ENCODE measurements around the gene MIER2.
A peak's percentile ranks its signal among the peaks of the same experiment; 100 is the strongest.
"Not testable (repeated sequence)": the region's sequence is repeated elsewhere in the genome, so short reads cannot be mapped to it uniquely, and the experiment has no call there.

MIER2 gene

DNA sequence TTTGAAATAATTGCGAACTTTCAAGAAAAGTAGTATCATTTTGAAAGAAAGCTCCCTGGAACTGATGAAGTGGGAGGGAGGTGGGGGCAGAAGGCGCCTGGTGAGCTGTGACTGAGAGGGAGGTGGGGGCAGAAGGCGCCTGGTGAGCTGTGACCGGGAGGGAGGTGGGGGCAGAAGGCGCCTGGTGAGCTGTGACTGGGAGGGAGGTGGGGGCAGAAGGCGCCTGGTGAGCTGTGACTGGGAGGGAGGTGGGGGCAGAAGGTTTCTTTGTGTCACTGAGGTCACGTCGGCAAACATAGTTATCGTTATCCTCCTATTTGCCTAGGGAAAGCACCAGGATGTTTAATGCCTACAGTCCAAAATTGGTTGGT is 40.2 kb upstream of the MIER2 start:
- DNase-seq (ENCODE audit: insufficient read length, low spot score) (no peak), FAIRE-seq (no peak)
- TF ChIP-seq POLR2A (IDR thresholded peaks at IDR 0.05; ENCODE audit: low read depth, low read length), result no peak

DNA sequence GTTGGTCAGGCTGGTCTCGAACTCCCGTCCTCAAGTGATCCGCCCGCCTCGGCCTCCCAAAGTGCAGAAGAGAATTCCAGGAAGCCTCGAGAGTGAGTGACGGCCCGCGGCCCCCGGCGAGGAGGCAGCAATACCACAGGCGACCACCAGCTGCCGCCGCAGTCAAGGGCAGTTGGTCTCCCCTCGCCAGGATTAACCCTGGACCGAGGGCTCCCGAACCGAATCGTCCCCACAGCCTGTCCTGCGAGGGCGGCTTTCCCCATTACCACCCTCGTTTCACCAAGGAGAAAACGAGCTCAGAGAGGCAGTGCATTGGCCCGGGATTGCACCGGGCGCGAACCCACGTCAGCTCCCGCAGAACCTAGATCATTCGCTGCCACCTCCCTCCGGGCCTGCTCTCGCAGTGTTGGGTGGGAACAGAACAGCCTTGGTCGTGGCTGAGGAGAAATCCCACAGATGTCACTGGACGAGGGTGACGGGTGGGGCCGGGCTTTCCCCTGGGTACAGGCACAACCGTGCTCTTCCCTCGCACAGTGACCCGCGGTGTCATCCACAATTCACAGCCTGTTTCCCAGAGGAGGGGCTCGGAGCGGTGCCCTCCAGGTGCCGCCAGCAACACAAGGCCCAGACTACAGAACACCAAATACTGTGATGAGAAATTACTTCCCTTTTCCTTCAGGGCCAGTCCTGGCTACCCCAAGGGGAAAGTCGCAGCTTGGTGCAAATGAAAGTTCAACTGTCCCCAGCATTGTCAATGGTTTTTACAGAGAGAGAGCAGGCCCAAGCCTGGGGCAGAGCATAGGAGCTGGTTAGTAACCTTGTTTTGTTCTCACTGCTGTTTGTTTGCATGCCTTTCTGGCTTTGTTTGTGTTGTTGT is 39.6 kb upstream of the MIER2 start:
- no peak for FAIRE-seq
- no peak for DNase-seq (ENCODE audit: insufficient read length, low spot score)
- no peak for TF ChIP-seq POLR2A (IDR thresholded peaks at IDR 0.05; ENCODE audit: low read depth, low read length)

DNA sequence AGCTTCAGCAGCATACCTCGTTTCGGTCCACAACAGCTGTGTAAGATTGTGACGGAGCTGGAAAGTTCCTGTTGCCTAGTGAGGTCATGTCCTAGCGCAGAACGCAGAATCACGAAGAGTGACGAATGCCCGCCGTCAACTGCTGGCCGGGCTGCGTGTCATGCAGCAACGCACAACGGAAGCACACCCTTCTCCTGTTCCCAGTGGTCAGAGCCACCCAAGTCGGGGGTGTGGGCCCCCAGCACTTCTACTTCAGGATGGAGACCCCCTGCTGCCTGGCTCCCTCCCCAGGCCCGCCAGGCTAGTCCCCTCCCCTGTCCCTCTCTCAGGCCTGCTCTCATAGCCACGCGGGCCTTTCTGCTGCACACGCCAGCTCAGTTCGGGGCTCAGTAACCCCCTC is 38.4 kb upstream of the MIER2 start:
- no peak for DNase-seq (ENCODE audit: insufficient read length, low spot score)
- FAIRE-seq, result no peak
- TF ChIP-seq POLR2A (IDR thresholded peaks at IDR 0.05; ENCODE audit: low read depth, low read length), result no peak

DNA sequence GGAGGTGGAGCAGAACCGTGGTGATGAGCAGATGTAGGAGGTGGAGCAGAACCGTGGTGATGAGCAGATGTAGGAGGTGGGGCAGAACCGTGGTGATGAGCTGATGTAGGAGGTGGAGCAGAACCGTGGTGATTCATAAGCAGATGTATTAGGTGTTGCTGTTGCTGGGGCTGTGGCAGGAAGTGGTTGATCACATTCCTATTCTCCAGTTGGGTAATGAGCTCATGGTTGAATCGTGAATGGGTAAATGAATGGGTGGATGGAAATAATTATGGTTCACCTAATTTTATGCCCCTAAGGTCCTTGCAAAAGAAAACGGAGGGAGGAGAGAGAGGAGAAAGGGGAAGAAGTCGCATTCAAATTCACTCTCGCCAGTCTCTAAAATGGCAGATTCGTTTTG is 38.0 kb upstream of the MIER2 start:
- not testable (repeated sequence) for FAIRE-seq; DNase-seq (ENCODE audit: insufficient read length, low spot score)

DNA sequence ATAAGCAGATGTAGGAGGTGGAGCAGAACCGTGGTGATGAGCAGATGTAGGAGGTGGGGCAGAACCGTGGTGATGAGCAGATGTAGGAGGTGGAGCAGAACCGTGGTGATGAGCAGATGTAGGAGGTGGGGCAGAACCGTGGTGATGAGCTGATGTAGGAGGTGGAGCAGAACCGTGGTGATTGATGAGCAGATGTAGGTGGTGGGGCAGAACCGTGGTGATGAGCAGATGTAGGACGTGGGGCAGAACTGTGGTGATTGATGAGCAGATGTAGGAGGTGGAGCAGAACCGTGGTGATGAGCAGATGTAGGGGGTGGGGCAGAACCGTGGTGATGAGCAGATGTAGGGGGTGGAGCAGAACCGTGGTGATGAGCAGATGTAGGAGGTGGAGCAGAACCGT is 37.3 kb upstream of the MIER2 start:
- FAIRE-seq; DNase-seq (ENCODE audit: insufficient read length, low spot score): not testable (repeated sequence)

DNA sequence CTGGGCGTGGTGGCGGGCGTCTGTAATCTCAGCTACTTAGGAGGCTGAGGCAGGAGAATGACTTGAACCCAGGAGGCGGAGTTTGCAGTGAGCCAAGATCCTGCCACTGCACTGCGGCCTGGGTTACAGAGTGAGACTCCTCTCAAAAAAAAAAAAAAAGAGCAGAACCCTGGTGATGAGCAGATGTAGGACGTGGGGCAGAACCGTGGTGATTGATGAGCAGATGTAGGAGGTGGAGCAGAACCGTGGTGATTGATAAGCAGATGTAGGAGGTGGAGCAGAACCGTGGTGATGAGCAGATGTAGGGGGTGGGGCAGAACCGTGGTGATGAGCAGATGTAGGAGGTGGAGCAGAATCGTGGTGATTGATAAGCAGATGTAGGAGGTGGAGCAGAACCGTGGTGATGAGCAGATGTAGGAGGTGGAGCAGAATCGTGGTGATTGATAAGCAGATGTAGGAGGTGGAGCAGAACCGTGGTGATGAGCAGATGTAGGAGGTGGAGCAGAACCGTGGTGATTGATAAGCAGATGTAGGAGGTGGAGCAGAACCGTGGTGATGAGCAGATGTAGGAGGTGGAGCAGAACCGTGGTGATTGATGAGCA is 36.1 kb upstream of the MIER2 start:
- not testable (repeated sequence) for DNase-seq (ENCODE audit: insufficient read length, low spot score); FAIRE-seq

DNA sequence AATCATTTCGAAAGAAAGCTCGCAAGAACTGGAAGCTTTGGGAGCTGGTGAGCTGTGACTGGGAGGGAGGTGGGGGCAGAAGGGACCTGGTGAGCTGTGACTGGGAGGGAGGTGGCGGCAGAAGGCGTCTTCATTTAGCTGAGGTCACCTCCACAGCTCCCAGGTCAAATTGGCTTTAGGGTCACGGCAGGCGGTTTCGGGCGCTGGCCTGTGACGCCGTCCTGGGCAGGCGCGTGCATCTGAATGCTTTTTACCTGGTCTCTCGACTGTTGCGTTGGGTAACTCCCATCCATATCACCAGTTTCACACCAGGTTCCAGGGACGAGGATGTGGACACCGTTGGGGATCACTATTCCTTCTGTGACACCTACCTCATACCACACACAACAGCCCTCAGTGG is 35.2 kb upstream of the MIER2 start:
- no peak for TF ChIP-seq POLR2A (IDR thresholded peaks at IDR 0.05; ENCODE audit: low read depth, low read length)
- no peak for FAIRE-seq
- no peak for DNase-seq (ENCODE audit: insufficient read length, low spot score)

DNA sequence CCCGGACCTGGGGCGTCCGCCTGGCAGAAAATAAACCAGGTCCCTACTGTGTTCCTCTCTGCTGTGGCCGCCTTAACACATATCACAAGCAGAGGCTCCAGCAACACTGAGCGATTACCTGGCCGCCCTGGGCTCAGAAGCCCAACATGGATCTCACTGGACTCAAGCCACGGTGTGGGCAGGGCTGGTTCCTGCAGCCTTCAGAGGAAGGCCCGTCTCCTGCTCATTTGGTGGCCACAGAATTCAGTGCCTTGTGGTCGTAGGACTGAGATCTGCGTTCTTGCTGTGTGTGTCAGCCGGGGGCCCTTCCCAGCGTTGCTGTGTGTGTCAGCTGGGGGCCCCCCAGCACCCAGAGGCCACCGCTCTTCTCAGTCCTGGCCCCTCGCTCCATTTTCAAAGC is 34.1 kb upstream of the MIER2 start:
- TF ChIP-seq POLR2A (IDR thresholded peaks at IDR 0.05; ENCODE audit: low read depth, low read length), result no peak
- DNase-seq (ENCODE audit: insufficient read length, low spot score) (no peak), FAIRE-seq (no peak)

DNA sequence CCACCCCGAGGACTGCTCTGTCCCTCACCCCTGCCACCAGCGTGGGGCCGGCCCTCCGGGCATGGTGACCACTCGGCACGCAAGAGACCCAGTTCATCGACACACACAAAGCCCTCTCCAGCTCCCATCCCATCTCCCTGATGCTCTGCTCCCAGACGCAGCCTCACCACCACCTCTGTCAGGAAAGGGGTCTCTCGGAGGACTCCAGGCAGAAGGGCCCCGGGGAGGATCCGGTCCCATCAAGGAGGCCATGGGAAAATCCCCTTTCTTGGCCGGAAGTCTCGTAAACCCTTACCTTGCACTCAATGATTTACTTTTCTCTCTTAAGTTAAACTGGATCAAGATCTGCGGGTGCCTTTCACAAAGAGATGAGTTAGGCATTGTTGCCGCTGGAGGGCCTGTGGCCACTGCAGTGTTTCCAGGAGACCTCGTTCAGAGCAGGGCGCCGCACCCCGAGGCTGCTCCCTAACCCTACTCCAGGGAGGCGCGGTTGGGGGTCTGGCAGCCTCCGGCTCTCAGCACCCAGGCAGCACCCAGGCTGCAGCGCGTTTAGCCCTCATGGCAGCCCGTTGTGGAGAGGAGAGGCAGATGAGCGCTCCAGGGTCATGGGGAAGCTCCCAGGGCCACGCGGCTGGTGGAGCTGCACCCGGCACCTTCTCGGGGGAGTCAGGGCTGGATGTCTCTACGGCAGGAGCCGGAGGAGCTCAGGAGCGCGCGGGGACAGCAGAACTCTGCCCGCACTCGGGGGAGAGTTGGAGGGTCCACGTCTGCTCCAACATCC is 33.4 kb upstream of the MIER2 start:
- no peak for TF ChIP-seq POLR2A (IDR thresholded peaks at IDR 0.05; ENCODE audit: low read depth, low read length)
- FAIRE-seq (no peak), DNase-seq (ENCODE audit: insufficient read length, low spot score) (peak; percentile 40)

DNA sequence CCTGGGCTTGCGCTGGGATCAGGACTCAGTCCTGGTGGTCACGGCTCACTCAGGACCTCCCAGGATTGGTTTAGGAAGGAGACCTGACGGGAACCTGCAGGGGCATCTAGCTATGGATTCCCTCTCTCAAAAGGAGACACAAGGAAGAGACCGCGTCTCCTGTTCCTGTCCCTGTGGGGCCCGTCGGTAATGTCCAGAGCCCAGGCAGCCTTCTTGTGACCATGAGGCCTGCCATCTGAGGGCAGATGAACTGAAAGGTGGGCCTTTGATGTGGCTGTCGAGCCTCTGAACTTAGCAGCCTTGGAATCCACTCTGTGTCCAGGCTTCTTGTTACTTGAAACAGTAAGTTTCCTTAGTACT is 31.5 kb upstream of the MIER2 start:
- FAIRE-seq, result no peak
- TF ChIP-seq POLR2A (IDR thresholded peaks at IDR 0.05; ENCODE audit: low read depth, low read length), result no peak
- no peak for DNase-seq (ENCODE audit: insufficient read length, low spot score)

DNA sequence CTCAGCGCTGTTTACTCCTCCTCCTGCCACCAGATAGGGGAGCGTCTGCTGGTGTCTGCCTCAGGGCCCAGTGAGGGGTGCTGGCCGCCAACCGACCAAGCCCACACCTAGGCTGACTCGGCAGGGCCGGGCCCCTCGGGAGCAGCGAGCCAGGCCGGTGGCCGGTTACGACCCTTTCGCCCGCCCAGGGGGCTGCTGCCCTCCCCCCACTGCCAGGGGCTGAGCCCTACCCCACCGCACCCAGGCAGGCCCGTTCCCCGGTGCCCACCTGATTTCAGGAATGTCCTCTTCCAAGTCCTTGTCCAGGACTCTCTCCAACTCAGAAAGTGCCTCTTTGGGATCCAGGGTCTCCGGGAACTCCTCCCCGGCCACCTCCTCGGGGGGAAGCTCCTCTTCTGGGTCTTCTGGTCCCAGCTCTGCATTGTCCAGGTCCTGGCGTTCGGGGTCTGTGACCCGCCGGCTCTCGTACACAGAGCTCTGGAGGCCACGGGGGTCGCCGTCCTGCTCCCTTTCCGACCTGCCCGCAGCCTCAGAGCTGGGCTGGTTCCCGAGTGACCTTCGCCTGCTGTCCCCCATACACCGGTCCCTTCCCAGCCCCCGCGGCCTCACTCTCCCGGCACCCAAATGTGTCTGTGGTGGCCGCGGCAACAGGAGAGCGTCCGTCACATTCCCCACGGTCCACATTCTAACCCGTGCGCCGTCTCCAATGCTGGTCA is 31.0 kb upstream of the MIER2 start:
- DNase-seq (ENCODE audit: insufficient read length, low spot score), result no peak
- FAIRE-seq, result no peak
- no peak for TF ChIP-seq POLR2A (IDR thresholded peaks at IDR 0.05; ENCODE audit: low read depth, low read length)

DNA sequence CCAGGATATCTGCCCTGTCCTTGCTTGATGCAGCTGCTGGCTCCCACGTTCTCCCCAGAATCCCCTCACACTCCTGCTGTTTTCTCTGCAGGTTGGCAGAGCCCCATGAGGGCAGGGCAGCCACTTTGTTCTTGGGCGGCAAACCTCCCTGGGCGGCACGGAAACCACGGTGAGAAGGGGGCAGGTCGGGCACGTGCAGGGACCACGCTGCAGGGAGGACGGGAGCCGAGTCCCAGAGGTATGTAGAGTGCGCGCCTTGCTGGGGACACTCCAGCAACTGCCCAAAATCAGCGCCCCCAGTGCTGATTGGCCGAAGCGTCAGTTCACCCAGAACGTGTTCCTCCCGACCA is 30.3 kb upstream of the MIER2 start:
- TF ChIP-seq POLR2A (IDR thresholded peaks at IDR 0.05; ENCODE audit: low read depth, low read length), result no peak
- FAIRE-seq (no peak), DNase-seq (ENCODE audit: insufficient read length, low spot score) (no peak)

DNA sequence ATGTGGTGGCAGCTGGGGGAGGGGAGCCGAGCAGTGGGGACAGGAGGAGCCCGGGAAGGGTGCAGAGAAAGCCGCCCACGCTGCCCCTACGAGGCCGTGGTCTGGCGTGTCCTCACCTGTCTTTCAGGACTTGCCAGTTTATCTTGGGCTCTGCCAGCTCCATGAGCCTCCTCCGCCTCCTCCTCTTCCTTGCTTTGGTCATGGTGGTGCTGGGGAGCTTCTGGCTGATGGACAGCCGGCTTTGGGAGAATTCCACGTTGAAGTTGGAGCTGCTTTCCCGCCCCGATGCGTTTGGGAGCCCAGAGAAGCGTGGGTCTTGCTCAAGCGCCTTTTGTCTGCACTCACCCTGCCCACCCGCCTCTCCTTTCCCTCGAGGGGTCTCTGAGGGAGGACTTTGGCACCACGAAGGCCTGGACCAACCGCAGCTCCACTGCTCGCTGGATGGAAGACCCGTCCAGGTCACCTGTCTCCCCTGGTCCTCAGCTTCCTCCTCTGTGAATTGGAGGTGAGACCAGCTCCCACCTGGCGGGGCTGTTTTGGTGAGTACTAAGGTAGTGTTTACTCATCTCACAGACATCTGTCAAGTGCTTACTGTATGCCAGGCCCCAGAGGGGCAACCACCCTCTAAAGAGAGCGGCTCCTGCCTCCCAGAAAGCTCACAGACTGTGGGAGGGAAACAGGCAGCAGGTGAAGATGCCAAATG is 29.7 kb upstream of the MIER2 start:
- no peak for DNase-seq (ENCODE audit: insufficient read length, low spot score)
- TF ChIP-seq POLR2A (IDR thresholded peaks at IDR 0.05; ENCODE audit: low read depth, low read length), result no peak
- no peak for FAIRE-seq
